Measurements from ENCODE around the gene RNF115. TPM values are rescaled to one million over a fixed set of nuclear protein-coding genes. Genes with fewer than 3 reads are reported as not detected.
"Not testable (repeated sequence)": the region's sequence is repeated elsewhere in the genome, so short reads cannot be mapped to it uniquely, and the experiment has no call there.

RNF115 gene
- total and polyA plus RNA-seq, 8 donors: 4.9 to 8.1 (median 5.9) TPM

GRCh38 chr1:145762001-145762400 lies 61.9 kb downstream of the RNF115 start:
- WGBS, 2 donors: 82 to 84% methylated on average over 2 of the region's 2 CpGs
- H3K36me3 ChIP-seq; ATAC-seq; DNase-seq; H3K4me3 ChIP-seq; H3K27ac ChIP-seq; H3K27me3 ChIP-seq; FAIRE-seq; H3K4me1 ChIP-seq; intact Hi-C loops (cut with DNase I); H3K9me3 ChIP-seq: not testable (repeated sequence)

- H3K27ac ChIP-seq; H3K4me3 ChIP-seq; intact Hi-C loops (cut with DNase I); H3K9me3 ChIP-seq; H3K4me1 ChIP-seq; H3K27me3 ChIP-seq; H3K36me3 ChIP-seq; FAIRE-seq; ATAC-seq; DNase-seq: not testable (repeated sequence)
- WGBS, 2 donors: 98% methylated on average over 11 of the region's 11 CpGs
Observed at GRCh38 chr1:145761498-145761897, 62.4 kb downstream of the RNF115 start.

DNA sequence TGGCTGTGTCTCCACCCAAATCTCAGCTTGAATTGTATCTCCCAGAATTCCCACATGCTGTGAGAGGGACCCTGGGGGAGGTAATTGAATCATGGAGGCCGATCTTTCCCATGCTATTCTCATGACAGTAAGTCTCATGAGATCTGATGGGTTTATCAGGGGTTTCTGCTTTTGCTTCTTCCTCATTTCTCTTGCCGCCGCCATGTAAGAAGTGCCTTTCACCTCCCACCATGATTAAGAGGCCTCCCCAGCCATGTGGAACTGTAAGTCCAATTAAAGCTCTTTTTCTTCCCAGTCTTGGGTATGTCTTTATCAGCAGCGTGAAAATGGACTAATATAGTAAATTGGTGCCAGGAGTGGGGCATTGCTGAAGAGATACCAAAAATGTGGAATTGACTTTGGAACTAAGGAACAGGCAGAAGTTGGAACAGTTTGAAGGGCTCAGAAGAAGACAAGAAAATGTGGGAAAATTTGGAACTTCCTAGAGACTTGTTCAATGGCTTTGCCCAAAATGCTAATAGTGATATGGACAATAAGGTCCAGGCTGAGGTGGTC lies 63.4 kb downstream of the RNF115 start:
- H3K4me1 ChIP-seq; H3K9me3 ChIP-seq; ATAC-seq; H3K27me3 ChIP-seq; H3K36me3 ChIP-seq; H3K4me3 ChIP-seq; H3K27ac ChIP-seq; intact Hi-C loops (cut with DNase I); DNase-seq; FAIRE-seq: not testable (repeated sequence)
- WGBS, 2 donors: 97 to 98% methylated on average over 4 of the region's 4 CpGs

DNA sequence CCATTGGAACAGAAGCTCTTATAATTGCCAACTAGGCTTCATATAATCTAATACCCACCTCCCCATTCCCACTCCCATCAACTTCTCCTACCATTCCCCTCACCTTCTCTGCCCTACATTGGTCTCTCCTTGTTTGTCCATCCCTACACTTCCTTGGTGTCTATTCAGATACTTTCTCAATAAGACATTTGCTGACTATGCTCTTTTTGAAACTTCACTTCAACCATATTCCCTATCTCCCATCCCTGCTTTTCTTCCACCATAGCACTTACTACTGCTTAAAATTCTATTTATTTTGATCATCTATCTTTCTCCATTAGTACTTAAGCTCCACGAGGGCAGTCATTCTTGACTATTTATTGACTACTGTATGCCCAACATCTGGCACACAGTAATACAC lies 64.2 kb downstream of the RNF115 start:
- TF ChIP-seq, protein P1, sequence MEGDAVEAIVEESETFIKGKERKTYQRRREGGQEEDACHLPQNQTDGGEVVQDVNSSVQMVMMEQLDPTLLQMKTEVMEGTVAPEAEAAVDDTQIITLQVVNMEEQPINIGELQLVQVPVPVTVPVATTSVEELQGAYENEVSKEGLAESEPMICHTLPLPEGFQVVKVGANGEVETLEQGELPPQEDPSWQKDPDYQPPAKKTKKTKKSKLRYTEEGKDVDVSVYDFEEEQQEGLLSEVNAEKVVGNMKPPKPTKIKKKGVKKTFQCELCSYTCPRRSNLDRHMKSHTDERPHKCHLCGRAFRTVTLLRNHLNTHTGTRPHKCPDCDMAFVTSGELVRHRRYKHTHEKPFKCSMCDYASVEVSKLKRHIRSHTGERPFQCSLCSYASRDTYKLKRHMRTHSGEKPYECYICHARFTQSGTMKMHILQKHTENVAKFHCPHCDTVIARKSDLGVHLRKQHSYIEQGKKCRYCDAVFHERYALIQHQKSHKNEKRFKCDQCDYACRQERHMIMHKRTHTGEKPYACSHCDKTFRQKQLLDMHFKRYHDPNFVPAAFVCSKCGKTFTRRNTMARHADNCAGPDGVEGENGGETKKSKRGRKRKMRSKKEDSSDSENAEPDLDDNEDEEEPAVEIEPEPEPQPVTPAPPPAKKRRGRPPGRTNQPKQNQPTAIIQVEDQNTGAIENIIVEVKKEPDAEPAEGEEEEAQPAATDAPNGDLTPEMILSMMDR (IDR thresholded peaks at IDR 0.05): no peak
- no peak for FAIRE-seq
- 86 to 87% methylated on average over 1 of the region's 1 CpG for WGBS, 2 donors

DNA sequence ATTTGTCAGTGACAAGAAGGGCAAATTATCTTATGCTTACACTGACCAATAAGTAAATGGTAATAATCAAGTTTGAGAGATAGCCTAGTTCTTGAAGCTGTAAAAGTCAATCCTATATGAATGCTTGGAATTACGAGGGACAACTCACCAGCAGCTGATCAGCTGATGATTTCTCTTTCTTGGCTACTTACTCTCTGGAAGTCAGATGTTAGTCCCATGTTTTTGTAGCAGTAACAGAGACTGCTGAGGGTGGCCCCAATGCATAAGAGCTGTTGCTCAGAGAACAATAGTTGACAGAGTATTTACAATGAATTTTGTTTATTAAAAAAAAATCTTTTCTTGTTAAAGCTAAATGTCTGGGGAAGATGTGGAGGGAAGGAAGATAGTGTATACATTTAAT lies 65.3 kb downstream of the RNF115 start:
- Histone ChIP-seq H3K4me3 (no peak overlapping the region), H3K27ac (no peak overlapping the region), H3K4me1 (no peaks in the 10 kb centered on the region), H3K27me3 (no peaks in the 10 kb centered on the region), H3K36me3 (no peaks in the 10 kb centered on the region), H3K9me3 (no peaks in the 10 kb centered on the region)
- WGBS, 2 donors: 90 to 97% methylated on average over 1 of the region's 1 CpG
- no peak for ATAC-seq
- intact Hi-C loops (cut with DNase I): no loop called here
- FAIRE-seq: no peak
- TF ChIP-seq, protein P1 (IDR thresholded peaks at IDR 0.05): no peak
- DNase-seq: no peak

More for the DNA sequence above, 64.2 kb downstream of the RNF115 start:
- Histone ChIP-seq H3K27ac (no peak overlapping the region), H3K36me3 (no peaks in the 10 kb centered on the region), H3K9me3 (no peaks in the 10 kb centered on the region), H3K4me3 (no peak overlapping the region), H3K27me3 (no peaks in the 10 kb centered on the region), H3K4me1 (no peaks in the 10 kb centered on the region)
- no peak for ATAC-seq
- intact Hi-C loops (cut with DNase I): no loop called here
- no peak for DNase-seq

DNA sequence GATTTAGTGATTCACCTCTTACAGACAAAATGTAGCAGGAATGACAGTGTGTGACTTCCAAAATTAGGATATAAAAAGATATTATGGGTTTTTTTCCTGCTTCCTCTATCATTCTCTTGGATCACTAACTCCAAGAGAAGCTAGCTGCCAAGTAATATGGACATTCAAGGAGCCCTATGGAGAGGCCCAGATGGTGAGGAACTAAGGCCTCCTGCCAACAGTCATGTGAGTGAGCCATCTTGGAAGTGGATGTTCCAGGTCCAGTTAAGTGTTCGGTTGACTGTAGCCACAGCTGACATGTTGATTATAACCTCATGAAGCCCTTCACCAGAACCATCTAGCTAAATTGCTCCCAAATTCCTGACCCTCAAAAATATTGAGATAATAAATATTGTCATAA lies 65.8 kb downstream of the RNF115 start:
- Histone ChIP-seq H3K36me3 (no peaks in the 10 kb centered on the region), H3K4me1 (no peaks in the 10 kb centered on the region), H3K27ac (no peak overlapping the region), H3K27me3 (no peaks in the 10 kb centered on the region), H3K9me3 (no peaks in the 10 kb centered on the region), H3K4me3 (no peak overlapping the region)
- WGBS, 2 donors: 89 to 100% methylated on average over 1 of the region's 1 CpG
- ATAC-seq: no peak
- DNase-seq: no peak
- intact Hi-C loops (cut with DNase I): no loop called here
- no peak for FAIRE-seq
- TF ChIP-seq, protein P1 (IDR thresholded peaks at IDR 0.05): no peak

All from pancreas (tissue), 10 donors.